HG03457 (cell line): ENCODE measurements around the gene GAA.

Source experiments
- ATAC-seq: cut with Tn5 transposase; IDR thresholded peaks from one replicate; pipeline ENCODE4 v1.9.1; 2021; ENCODE audit warnings: moderate number of reproducible peaks; ENCODE audit not compliant: unreplicated experiment

GAA gene

GRCh38 chr17:80116921-80117380 is 15.6 kb downstream of the GAA start:
- ATAC-seq: no peak

- no peak for ATAC-seq
These were observed 16.4 kb downstream of the GAA start for GRCh38 chr17:80117491-80118401.

- no peak for ATAC-seq
These were observed 17.4 kb downstream of the GAA start for GRCh38 chr17:80118601-80119270.

GRCh38 chr17:80119271-80119791 is 17.9 kb downstream of the GAA start:
- no peak for ATAC-seq

- ATAC-seq: no peak
These were observed 18.5 kb downstream of the GAA start for GRCh38 chr17:80119839-80120238.

GRCh38 chr17:80122026-80122575 is 20.7 kb downstream of the GAA start:
- ATAC-seq: no peak

GRCh38 chr17:80122926-80123505 is 21.6 kb downstream of the GAA start:
- no peak for ATAC-seq

GRCh38 chr17:80123791-80124190 is 22.4 kb downstream of the GAA start:
- ATAC-seq: no peak

GRCh38 chr17:80124351-80124981 is 23.1 kb downstream of the GAA start:
- ATAC-seq: no peak

GRCh38 chr17:80125656-80126448 is 24.5 kb downstream of the GAA start:
- no peak for ATAC-seq

- ATAC-seq: no peak
These were observed 25.0 kb downstream of the GAA start for GRCh38 chr17:80126449-80126715.

- ATAC-seq: no peak
These were observed 27.7 kb downstream of the GAA start for GRCh38 chr17:80129006-80129565.

- ATAC-seq: no peak
These were observed 29.6 kb downstream of the GAA start for GRCh38 chr17:80130992-80131391.

- ATAC-seq: no peak
These were observed 31.7 kb downstream of the GAA start for GRCh38 chr17:80132906-80133625.

- ATAC-seq: no peak
These were observed 32.2 kb downstream of the GAA start for GRCh38 chr17:80133626-80133970.

- ATAC-seq: no peak
These were observed 35.8 kb downstream of the GAA start for GRCh38 chr17:80137131-80137530.

GRCh38 chr17:80138856-80139426 is 37.6 kb downstream of the GAA start:
- no peak for ATAC-seq

GRCh38 chr17:80141463-80142165 is 40.2 kb downstream of the GAA start:
- ATAC-seq: no peak
